ENCODE measurements around the gene MED6. TPM values are rescaled to one million over a fixed set of nuclear protein-coding genes. Genes with fewer than 3 reads are reported as not detected.

MED6 gene
- total and polyA plus RNA-seq, 8 donors, result 12.6 to 71.0 (median 26.5) TPM

- intact Hi-C loops (cut with DNase I; ENCODE audit: low total_unique reads), result no loop called here
- Histone ChIP-seq H3K27me3 (no peaks in the 10 kb centered on the region), H3K4me1 (no peaks in the 10 kb centered on the region), H3K9me3 (peaks cover 0 to 21% (median 10%) of the 10 kb centered on the region in 4 donors), H3K36me3 (peaks cover 0 to 25% (median 8%) of the 10 kb centered on the region in 4 donors), H3K4me3 (no peak within 1 kb of the TSS), H3K27ac (no peak within 1 kb of the TSS)
- TF ChIP-seq POLR2AphosphoS5 (IDR thresholded peaks at IDR 0.05) (no peak), CTCF (IDR thresholded peaks at IDR 0.05) (no peak), EP300 (IDR thresholded peaks at IDR 0.05) (no peak), POLR2A (IDR thresholded peaks at IDR 0.05) (no peak)
- DNase-seq, result no peak
These were observed 65.6 kb downstream of the MED6 start, which contains the start of gene ADAM20 for GRCh38 chr14:70534904-70535303. Gene ADAM20 (minus strand): TSS chr14:70535004. CDS start chr14:70524757, 10,247 bp downstream.

Small RNA genes lying within 50 kb of the gene (small RNA-seq; reads per million reads assigned to genes)
- gene RN7SL77P, result 0 reads per million in 4 donors

Other genes starting within 250 kb of the MED6 start
- gene COX16, start 241.0 kb downstream of the MED6 start, total RNA-seq, result 10 to 100 TPM in 4 of 5 donors, 1 to 10 TPM in 1; 1.2 to 70.1 (median 50.8) TPM
- gene COX16, start 241.0 kb downstream of the MED6 start, polyA plus RNA-seq, result 10 to 100 TPM; 56.4 to 97.8 (median 69.0) TPM
- 10 to 100 TPM; 11.1 to 44.6 (median 21.2) TPM for gene SYNJ2BP, start 183.6 kb downstream of the MED6 start, total RNA-seq
- gene SYNJ2BP, start 183.6 kb downstream of the MED6 start, polyA plus RNA-seq, result 10 to 100 TPM; 10.2 to 21.2 (median 18.5) TPM
- gene ADAM21, start 148.5 kb downstream of the MED6 start, total RNA-seq, result not detected
- not detected for gene ADAM21, start 148.5 kb downstream of the MED6 start, polyA plus RNA-seq
- 1 to 10 TPM in 2 of 5 donors, under 1 TPM in 1, not detected in 2; 0.72 to 7.6 (median 1.5) TPM for gene ADAM20, start 65.7 kb downstream of the MED6 start, total RNA-seq
- under 1 TPM in 1 of 3 donors, not detected in 2; 0.10 TPM for gene ADAM20, start 65.7 kb downstream of the MED6 start, polyA plus RNA-seq
- gene TTC9, start 41.3 kb upstream of the MED6 start, total RNA-seq, result 1 to 10 TPM in 3 of 5 donors, not detected in 2; 1.8 to 7.1 (median 3.6) TPM
- 1 to 10 TPM; 3.1 to 7.3 (median 5.9) TPM for gene TTC9, start 41.3 kb upstream of the MED6 start, polyA plus RNA-seq
- gene MAP3K9, start 208.9 kb upstream of the MED6 start, total RNA-seq, result 10 to 100 TPM in 1 of 5 donors, 1 to 10 TPM in 4; 7.0 to 11.0 (median 8.5) TPM
- 1 to 10 TPM in 2 of 3 donors, under 1 TPM in 1; 0.46 to 1.7 (median 1.1) TPM for gene MAP3K9, start 208.9 kb upstream of the MED6 start, polyA plus RNA-seq

Measured in stomach (tissue), 9 donors.